Esophagus squamous epithelium (tissue), 4 donors: Measurements from ENCODE around the gene DNMT3B.

Source experiments
- CTCF ChIP-seq, 6 experiments: fragments of 450-650 bp in 4 of 6; fragments of 200-600 bp in 2 of 6; sonication (generic) in 2 of 6; IDR thresholded peaks; one replicate each; pipeline ENCODE4 v1.5.1; 2016 to 2019; ENCODE audit warnings: antibody characterized with exemption in 6 of 6, mild to moderate bottlenecking in 4 of 6, moderate library complexity in 4 of 6
- POLR2A ChIP-seq, 4 donors: fragments of 450-650 bp; IDR thresholded peaks; one replicate each; pipeline ENCODE4 v1.6.1; 2017; ENCODE audit warnings: antibody characterized with exemption in 4 of 4, mild to moderate bottlenecking in 4 of 4, moderate library complexity in 3 of 4

DNA sequence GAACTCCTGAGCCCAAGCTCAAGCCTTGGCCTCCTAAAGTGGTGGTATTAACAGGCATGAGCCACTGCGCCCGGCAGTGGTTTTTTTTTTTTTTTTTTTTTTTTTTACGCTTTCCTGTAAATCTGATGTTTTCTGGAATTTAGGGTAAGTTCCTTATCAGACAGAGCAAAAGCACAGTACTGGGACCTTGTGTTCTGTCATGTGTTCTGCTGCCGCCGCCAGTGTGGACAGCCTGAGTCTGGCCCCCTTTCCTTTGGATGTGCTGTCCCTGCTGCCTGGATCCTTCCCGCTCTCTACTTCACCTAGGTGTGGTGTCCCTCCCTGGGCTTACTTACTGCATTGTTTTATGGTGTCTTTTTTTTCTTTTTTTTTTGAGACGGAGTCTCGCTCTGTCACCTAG lies 11.7 kb downstream of the DNMT3B start:
- TF ChIP-seq CTCF (IDR thresholded peaks at IDR 0.05), result no peak
- TF ChIP-seq POLR2A (IDR thresholded peaks at IDR 0.05), result no peak
